GM18907 (cell line): ENCODE measurements around the gene BAG3.

ENCODE experiments used
- ATAC-seq: cut with Tn5 transposase; IDR thresholded peaks from one replicate; pipeline ENCODE4 v1.9.1; 2021; ENCODE audit warnings: mild to moderate bottlenecking, moderate library complexity; ENCODE audit not compliant: unreplicated experiment

The BAG3 gene

DNA sequence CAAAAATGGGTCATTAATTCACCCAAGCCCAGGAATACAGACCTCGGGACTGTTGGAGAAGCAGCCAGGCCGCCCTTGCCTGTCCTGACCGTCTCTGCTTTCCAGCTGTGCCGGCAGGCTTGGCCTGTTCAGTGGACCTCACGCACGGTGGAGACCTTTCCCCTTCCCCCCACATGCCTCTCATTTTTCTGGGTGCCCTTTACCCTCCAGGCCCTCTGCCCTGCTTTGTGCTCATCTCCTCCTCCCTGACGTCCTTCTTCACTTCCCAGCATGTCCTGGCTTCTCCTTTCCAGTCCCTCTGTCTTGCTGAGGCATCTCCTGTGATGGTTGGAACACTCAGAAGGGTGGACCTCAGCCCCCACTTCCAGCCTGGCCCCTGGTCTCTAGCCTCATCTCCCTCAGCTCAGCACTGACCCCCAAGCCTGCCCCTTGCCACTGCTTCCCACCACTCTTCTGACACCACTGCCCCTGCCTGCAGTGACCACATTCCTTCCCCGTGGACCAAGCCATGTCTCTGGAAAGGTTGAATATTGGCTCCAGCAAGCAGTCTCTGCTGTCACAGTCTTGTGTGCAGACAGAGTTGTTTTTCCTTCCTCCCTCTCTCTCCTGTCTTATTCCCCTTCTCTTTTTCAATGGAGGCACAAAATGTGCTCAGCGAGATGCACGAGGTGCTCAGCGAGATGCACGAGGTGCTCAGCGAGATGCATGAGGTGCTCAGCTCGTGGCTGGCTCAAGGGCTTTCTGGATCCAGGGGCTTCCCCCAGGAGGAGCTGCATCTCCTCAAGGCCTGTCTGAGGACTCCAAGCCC lies 14.9 kb downstream of the BAG3 start:
- ATAC-seq: no peak

DNA sequence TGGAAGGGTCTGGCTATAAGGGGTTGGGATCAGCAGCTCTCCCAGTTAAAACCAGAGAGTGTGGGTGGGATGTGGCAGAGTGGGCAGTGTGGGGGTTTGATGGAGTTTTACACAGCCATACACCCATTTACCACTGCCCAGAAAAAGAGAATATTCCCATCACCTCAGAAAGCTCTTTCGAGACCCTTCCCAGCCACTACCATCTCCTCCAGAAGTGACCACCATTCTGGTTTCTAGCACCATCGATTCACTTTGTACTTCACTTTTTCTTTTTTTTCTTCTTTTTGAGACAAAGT lies 15.5 kb downstream of the BAG3 start:
- no peak for ATAC-seq

DNA sequence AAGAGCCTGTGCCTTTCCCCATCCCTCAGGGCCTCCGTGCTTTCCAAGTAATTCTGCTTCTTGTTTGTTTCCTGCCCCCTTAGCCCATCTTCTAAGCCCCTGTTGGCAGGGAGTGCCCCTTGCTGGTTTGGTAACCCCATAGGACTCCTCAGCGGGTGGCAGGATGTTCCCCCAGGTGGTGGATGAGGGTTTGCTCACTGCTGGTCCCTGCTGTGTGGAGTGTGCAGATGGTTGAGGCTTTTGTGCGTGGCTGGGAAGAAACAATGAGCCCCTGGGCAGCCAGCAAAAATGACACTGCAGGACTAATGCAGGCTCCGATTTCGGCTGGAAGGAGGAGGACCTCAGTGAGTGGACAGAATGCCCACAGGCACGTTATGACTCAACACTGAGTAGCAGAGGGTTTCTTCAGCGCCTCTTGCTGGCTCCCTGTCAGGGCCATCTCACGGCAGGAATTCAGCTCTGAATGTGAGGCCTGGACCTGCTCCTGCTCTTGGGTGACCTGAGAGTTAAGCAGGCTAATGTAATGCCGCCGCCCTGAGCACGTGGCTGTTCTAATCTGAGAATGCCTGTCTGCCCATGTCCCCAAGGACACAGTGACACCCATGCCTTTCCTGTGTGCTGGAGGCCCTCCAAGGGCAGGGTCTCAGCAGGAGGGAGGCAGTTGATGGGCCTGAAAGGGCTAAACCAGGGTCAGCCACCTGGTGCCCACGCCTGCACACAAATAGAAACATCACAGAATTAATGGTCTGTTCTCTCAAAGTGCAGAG lies 16.6 kb downstream of the BAG3 start:
- no peak for ATAC-seq

DNA sequence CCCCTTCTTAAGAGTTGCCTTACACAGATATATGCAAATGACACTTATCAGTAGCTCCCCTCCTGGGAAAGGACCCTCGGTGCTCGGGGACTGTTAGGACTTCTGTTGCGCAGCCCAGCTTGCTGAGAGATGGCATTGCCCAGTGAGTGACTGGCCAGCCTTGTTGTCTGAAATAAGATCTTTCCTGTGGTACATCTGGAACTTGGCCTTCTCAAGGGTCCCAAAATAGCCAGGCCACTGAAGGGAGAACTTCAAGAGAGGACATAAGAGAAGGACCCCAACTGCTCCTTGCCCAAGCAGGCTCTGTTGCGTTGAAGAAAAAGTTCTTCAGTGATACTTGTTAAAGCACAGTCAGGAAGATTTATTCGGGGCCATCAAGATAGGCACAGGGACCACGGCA lies 17.3 kb downstream of the BAG3 start:
- no peak for ATAC-seq

DNA sequence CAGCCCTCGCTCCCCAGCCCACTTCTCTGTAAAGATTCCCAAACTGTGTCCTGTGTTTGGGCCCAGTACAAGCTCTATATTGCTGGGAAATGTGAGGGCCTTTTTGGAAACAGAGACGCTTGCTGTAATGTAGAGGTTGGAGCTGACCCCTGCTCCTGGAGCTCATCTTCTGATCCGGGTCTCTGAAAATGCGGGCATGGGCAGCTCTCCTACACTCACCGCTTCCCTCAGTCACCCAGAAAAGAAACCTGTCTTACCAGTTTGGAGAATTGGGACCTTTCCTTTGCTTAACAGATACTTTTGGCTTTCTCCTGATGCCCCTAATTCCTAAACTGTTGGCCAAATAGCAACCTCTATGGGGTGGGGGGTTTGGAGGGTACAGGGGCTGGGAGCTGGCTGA lies 18.2 kb downstream of the BAG3 start:
- ATAC-seq: no peak

DNA sequence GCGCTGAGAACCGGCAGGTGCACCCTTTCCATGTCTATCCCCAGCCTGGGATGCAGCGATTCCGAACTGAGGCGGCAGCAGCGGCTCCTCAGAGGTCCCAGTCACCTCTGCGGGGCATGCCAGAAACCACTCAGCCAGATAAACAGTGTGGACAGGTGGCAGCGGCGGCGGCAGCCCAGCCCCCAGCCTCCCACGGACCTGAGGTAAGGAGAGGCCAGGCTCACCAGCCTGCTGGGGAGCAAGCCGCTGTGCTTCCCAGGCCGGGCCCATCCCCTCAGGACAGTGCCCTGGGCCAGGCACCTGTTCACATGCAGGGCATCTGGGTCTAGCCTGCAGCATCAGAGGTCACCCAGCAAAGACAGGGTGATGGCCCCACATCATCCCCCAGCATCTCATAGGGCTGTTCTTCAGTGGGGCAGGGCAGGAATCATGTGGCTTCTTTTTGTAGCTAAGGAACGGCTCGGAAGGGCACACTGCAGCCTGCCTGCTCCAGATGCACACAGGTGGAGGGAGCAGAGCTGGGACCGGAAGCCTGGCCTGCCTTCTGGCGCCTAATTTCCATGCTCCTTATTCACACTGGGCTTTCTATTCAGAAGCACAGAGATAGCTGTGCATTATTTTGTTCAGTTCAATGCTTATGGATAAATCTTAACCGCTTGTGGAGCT lies 18.9 kb downstream of the BAG3 start:
- no peak for ATAC-seq

DNA sequence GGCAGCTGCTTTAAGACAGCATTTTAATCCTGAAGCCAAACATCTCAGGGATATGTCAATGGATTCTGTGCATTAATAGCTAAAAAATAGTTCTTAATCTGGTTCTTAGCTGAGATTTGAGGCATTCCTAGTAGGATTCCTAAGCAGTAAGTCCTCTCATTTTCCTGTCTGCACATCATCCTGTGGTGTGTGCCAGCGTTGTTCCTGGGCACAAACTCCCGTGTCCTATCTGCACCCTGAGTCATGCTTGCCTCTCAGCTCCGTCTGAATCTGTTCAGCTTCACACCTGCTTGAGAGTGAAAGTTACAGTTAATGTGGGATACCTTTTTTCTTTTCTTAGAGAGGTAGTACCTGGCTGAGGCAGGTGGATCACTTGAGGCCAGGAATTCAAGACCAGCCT lies 19.5 kb downstream of the BAG3 start:
- no peak for ATAC-seq

DNA sequence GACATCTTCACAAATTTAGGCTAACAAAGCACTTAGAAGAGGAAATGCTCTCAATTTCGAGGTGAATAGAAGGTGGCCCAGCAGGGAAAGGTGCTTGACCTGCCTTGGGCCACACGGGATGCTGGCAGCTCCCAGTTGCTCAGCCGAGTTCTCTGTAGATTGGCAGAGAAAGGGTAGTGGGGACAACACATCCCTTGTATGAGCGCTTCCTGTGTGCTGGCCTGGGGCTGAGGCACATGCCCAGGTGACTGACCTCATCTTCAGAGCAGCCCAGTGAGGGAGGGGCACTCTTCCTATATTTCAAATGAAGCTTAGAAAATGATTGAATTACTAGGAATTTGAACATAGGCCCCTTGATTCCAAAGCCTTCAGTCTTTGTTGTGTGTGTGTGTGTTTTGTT lies 20.2 kb downstream of the BAG3 start:
- no peak for ATAC-seq

DNA sequence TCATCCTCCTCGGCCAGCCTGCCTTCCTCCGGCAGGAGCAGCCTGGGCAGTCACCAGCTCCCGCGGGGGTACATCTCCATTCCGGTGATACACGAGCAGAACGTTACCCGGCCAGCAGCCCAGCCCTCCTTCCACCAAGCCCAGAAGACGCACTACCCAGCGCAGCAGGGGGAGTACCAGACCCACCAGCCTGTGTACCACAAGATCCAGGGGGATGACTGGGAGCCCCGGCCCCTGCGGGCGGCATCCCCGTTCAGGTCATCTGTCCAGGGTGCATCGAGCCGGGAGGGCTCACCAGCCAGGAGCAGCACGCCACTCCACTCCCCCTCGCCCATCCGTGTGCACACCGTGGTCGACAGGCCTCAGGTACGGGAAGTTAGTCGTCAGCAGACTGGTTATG lies 21.1 kb downstream of the BAG3 start:
- no peak for ATAC-seq

DNA sequence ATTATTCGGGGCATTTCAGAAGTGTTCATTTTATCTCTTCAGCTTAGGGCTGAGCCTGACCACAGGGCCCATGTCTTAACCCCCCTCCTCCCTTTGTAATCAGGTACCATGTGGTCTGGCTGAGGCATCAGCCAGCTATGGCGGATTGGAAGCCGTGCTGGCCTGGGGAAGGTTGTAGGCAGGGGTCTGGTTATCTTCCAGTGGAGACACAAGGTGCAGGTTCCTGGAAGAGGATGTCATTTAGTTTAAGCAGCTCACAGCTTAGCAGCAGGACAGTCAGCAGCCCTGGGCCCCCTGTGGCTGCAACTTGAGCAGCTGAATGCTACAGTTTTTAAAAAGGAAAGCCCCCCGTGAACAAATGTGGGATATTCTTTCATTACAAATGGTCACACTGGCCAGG lies 22.1 kb downstream of the BAG3 start:
- ATAC-seq: no peak

DNA sequence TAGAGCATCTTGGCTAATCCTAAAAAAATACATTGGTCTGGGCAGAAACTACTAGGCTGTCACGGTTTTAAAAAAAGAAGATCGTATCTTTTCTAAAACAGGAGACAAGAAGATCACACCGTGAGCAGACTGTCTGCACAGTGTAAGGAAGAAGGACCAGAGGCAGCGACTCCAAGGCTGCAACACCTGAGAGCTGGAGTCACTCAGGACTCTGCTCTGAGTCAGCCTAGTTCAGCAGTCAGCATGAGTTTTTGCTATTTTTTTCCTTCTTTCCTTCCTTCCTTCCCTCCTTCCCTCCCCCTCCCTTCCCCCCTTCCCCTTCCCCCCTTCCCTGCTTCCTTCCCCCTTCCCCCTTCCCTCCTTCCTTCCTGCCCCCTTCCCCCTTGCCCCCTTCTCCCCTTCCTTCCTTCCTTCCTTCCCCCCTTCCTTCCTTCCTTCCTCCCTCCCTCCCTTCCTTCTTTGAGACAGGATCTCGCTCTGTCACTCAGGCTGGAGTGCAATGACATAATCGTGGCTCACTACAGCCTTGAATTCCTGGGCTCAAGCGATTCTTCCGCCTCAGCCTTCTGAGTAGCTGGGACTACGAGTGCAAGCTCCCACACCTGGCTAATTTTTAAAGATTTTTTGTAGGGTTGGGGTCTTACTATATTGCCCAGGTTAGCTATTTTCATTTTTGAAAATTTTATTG lies 24.4 kb downstream of the BAG3 start:
- ATAC-seq: no peak

DNA sequence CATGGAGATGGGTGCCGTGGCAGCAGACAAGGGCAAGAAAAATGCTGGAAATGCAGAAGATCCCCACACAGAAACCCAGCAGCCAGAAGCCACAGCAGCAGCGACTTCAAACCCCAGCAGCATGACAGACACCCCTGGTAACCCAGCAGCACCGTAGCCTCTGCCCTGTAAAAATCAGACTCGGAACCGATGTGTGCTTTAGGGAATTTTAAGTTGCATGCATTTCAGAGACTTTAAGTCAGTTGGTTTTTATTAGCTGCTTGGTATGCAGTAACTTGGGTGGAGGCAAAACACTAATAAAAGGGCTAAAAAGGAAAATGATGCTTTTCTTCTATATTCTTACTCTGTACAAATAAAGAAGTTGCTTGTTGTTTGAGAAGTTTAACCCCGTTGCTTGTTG lies 25.9 kb downstream of the BAG3 start:
- no peak for ATAC-seq

DNA sequence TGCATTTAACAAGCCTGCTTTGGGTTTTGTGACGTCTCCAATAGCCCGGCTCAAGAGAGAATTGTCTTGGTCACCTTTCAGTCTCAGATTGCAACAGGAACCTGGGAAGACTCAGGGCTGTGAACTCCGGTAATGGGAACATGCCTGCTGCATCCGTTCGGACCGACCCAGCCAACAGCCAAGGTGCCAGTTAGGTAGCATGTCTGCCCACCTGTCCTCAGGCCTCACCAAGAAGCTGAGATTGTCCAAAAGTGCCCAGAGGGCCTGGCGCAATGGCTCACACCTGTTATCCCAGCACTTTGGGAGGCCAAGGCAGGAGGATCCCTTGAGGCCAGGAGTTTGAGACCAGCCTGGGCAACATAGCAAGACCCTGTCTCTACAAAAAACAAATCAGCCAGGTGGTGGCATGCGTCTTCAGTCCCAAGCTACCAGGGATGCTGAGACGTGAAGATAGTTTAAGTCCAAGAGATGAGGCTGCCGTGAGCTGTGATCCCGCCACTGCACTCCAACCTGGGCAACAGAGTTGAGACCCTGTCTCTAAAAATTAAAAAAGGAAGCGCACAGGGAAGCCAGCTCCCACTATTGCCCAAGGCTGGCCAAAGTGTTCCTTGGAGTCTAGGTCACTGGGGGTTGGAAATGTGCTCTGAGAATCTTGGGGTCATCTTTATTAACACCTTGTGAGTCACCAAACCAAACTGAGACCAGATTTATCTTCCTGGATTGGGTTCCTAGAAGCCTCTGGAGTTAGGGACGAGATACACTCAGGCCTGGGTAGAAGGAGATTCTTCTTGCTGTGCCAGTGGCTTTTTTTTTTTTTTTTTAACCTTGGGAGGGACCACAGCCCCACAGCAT lies 26.9 kb downstream of the BAG3 start:
- no peak for ATAC-seq

DNA sequence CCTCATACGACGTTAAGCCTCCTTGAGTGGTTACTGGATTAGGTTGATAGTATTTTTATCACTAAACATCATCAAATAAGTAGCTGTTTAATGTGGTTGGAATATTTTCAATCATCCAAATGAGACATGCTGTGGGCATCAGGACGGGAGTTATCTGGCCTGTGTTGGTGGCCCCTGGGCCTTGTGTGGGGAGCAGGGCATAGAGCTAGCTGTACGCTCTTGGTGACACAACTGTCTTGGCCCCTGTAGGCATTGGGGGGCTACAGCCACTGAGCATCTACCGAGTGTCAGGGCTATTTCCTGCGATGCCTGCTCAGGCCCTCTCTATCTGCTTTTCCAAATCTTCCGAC lies 28.3 kb downstream of the BAG3 start:
- no peak for ATAC-seq

DNA sequence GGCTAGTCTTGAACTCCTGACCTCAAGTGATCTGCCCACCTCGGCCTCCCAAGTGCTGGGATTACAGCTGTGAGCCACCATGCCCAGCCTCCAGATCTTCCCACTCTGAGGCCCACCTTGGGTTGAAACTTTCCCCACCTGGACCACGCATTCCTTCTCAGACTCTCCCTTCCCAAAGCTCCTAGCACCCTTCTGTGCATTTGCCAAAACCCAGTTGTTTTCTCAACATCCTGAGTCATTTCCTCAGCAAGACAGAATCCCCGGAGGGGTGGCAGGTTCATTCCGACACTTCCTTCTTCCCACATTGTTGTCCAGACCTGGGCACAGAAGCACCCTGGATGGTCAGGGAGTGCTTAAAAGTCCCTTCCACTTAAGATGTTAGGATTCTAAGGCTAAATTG lies 28.9 kb downstream of the BAG3 start:
- ATAC-seq: no peak

DNA sequence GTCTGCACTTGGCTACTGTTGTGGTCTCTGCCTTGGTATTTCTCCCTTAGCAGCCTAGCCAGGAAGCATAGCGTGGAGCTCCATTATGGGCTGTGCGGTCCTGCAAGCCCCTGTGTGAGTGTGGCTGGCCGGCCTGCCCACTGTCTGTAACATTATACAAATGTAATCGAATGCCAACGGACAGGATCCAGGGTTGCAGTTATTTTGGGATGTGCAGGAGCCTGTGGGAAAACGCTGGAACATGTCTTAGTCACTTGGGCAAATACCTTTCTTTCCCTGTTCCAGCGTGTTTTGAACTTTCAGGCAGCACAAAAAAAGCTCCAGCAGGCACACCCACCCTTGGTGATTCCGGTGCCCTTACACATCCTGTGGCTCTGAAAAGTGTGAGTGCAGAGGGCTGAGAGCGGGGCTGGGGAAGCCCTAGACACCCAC lies 29.5 kb downstream of the BAG3 start:
- no peak for ATAC-seq

DNA sequence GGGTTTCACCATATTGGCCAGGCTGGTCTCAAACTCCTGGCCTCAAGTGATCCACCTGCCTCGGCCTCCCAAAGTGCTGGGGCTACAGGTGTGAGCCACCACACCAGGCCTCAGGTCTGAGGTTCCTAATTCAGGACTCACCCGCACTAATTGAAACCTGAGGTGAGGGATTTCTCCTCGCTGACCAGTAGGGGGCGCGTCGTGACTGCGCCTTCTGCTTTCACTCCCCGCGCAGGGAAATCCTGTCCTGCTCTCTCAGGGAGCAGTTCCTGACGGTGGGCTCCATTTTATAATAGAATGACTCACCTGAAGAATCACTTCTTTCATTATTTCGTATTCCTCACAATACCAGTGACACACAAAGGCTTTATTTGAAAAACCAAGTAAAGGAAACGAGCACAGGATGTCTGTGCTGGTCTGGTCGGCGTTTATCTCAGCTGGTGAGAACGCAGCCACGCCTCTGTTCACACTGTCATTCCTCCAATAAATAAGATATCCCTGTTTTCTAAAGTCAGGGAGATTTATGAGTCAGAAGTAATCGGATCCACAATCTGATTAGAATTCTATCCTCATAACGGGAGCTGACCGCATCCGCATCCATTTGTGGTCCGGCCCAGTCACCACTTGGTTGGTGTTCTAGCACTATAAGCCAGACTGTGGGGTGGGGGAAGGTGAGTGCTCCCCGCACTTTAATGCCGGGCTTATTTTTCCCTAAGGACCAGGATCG lies 35.4 kb downstream of the BAG3 start:
- ATAC-seq: peak; percentile 88

DNA sequence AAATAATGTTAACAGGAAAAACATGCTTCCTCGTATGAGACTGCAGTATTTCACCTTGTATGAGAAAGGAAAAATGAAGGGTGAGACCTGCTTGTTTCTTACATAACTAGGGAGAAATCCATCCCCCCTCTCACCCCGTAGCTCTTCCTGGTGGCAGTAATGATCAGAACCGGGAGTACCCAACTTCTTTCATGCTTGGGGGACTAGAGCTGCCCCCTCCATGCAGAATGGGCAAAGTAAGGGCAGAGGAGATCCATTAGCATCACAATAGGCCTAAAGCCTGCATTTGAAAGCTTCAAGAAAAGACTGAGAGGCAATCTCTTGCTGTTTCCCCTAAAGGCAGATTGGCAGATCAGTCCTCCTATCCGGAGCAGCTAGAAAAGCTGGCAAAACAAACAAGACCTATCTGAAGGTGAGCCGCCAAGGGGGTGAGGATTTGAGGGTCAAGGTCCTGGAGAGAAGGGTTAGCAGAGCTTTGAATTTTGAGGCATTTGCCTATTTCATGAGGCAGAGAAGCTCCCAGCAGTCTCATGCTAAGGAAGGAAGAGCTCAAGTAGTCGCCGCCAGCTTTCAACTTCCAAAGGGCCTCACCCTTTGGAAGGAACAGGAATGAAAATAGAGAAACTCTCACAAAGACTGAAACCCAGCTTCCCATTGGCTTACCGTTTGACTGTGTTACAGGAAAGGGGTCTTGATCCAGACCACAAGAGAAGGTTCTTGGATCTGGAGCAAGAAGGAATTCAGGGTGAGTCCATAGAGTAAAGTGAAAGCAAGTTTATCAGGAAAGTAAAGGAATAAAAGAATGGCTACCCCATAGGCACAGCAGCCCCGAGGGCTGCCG lies 36.2 kb downstream of the BAG3 start:
- no peak for ATAC-seq

DNA sequence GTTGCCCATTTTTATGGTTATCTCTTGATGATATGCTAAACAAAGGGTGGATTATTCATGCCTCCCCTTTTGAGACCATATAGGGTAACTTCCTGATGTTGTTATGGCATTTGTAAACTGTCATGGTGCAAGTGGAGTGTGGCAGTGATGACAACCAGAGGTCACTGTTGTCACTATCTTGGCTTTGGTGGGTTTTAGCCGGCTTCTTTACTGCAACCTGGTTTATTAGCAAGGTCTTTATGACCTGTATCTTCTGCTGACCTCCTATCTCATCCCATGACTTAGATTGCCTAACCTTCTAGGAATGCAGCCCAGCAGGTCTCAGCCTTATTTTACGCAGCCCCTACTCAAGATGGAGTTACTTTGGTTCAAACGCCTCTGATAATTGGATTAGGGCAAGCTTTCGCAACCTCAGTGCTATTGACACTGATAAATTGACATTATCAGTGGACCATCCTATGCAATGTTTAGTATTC lies 36.9 kb downstream of the BAG3 start:
- ATAC-seq: no peak
